ENCODE data around the gene RASSF4. TPM values are rescaled to one million over a fixed set of nuclear protein-coding genes. Genes with fewer than 3 reads are reported as not detected.
A peak's percentile ranks its signal among the peaks of the same experiment; 100 is the strongest.

Gene RASSF4
- total and polyA plus RNA-seq, 2 donors (not counting 3 experiments of a cell fraction or from before 2014, with no cell fraction given), result 7.6 to 8.2 TPM

DNA sequence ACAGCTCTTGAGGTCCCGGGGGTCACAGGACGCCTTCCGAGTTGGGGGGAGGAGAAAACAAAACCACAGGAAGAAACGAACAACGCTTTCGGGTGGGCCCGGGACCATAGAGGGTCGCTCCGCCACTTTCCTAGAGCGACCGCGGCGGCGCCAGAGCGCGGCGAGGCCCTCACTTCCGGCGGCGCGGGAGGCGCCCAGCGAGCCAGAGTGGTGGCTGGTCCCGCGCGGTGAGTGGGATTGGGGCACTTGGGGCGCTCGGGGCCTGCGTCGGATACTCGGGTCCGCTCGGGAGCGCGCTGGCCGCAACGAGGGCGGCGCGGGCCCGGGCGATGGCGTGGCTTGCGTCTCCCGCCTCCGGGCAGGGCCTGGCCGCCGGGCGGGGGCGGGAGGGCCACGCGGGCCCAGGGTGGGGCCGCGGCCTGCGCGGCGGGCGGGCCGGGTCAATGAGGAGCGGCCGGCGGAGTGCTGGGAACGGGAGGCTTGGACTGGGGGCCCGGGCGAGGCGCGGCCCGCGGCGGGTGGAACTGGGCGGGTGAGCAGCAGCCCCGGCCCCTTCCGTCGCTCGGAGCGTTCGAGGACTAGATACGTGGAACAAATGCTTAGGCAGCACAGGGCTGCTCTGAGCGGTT, 41.3 kb downstream of the RASSF4 start, which contains the start of gene ZNF22:
TSS of gene ZNF22 (plus strand) at position 172 of the 629 bp plus-strand sequence. CDS start 2,446 bp downstream, outside the sequence.
- Histone ChIP-seq H3K9ac (replicated peaks; ENCODE audit: extremely low read depth, insufficient read depth, low read length) (peak within 1 kb of the TSS; percentile 91), H3K4me1 (ENCODE audit: control insufficient read depth, extremely low read depth, insufficient read depth, low read length) (peaks cover 27% of the 10 kb centered on the region), H3K9me1 (replicated peaks; ENCODE audit: control insufficient read depth, extremely low read depth, insufficient read depth, low read length) (no peaks in the 10 kb centered on the region), H3K4me2 (ENCODE audit: insufficient read depth, low read length) (peak within 1 kb of the TSS; percentile 97), H3K9me3 (replicated peaks; ENCODE audit: control insufficient read depth, insufficient read depth, low read length) (no peaks in the 10 kb centered on the region), H3K36me3 (ENCODE audit: control insufficient read depth in 2 of 2, extremely low read depth in 1 of 2, insufficient read depth in 2 of 2, low read length in 2 of 2) (peaks cover 5 to 9% of the 10 kb centered on the region in 2 experiments), H3K27ac (ENCODE audit: insufficient read depth, low read depth, low read length) (peak within 1 kb of the TSS; percentile 89), H3K4me3 (replicated peaks in 1 of 3; ENCODE audit: insufficient read depth in 1 of 3, low read depth in 1 of 3, low read length in 3 of 3) (peak within 1 kb of the TSS; percentile 34 to 86 (median 48)), H4K20me1 (replicated peaks; ENCODE audit: control insufficient read depth, extremely low read depth, insufficient read depth, low read length) (no peaks in the 10 kb centered on the region), H3K27me3 (ENCODE audit: control insufficient read depth in 2 of 2, insufficient read depth in 2 of 2, low read length in 2 of 2) (no peaks in the 10 kb centered on the region), H2AFZ (ENCODE audit: low read depth, low read length) (peak within 1 kb of the TSS; percentile 36), H3K79me2 (ENCODE audit: control insufficient read depth, insufficient read depth, low read length) (peaks cover 34% of the 10 kb centered on the region)
- peak in 1 of 2 donors; percentile 19 for TF ChIP-seq CTCF (IDR thresholded peaks at IDR 0.05; ENCODE audit: extremely low read depth in 1 of 2, insufficient read depth in 1 of 2, low read depth in 1 of 2, low read length in 2 of 2)
- TF ChIP-seq FOS (IDR thresholded peaks at IDR 0.05; ENCODE audit: borderline replicate concordance, insufficient read depth, low read length), result no peak
- TF ChIP-seq POLR2A (IDR thresholded peaks at IDR 0.05; ENCODE audit: low read depth, low read length), result peak; percentile 80
- TF ChIP-seq MYC (IDR thresholded peaks at IDR 0.05; ENCODE audit: low read depth, low read length), result peak; percentile 16
- TF ChIP-seq POLR2AphosphoS5 (IDR thresholded peaks at IDR 0.05; ENCODE audit: insufficient read depth, low read depth, low read length), result peak; percentile 94
- TF ChIP-seq MAX (IDR thresholded peaks at IDR 0.05; ENCODE audit: insufficient read depth, insufficient read length), result no peak
- no peak for TF ChIP-seq EZH2 (IDR thresholded peaks at IDR 0.05; ENCODE audit: borderline replicate concordance, low read depth, low read length, severe bottlenecking)
- TF ChIP-seq JUN (IDR thresholded peaks at IDR 0.05; ENCODE audit: borderline replicate concordance, insufficient read depth, insufficient read length, low read depth), result no peak
- no peak for TF ChIP-seq GATA2 (IDR thresholded peaks at IDR 0.05; ENCODE audit: insufficient read depth, insufficient read length, low read depth, low read length)
- intact Hi-C loops (cut with micrococcal nuclease) (loop anchor here (1.0 to 10.0 kb wide), 4 partner anchors 42 to 1024 kb away; partner anchors contain the start of gene RASSF4), dilution Hi-C loops (cut with MboI; ENCODE audit: extremely low pct_ligation_motif_present, low sequenced_read_pairs) (no loop called here)
- BruUV-seq (replicated peaks), result TSS peak; percentile 49
- FAIRE-seq, result peak; percentile 12
- ChIA-PET CTCF (interaction anchor here (0.9 to 9.0 kb wide), 9 partner anchors 10 to 1020 kb away, joined by 3 to 62 read pairs (median 4); partner anchors contain the start of gene DEPP1), POLR2A (interaction anchor here (0.7 to 3.5 kb wide), 6 partner anchors 16 to 27 kb away, joined by 3 to 32 read pairs (median 8); partner anchors contain the start of gene DEPP1)
- DNase-seq (ENCODE audit: low read depth, low spot score), result peak; percentile 75
